ENCODE data around the gene SERINC2. TPM values are rescaled to one million over a fixed set of nuclear protein-coding genes. Genes with fewer than 3 reads are reported as not detected.

SERINC2 gene
- total and polyA plus RNA-seq, 4 experiments from 2014 or later = 0.11 to 0.18 (median 0.15) TPM; not detected in 1

DNA sequence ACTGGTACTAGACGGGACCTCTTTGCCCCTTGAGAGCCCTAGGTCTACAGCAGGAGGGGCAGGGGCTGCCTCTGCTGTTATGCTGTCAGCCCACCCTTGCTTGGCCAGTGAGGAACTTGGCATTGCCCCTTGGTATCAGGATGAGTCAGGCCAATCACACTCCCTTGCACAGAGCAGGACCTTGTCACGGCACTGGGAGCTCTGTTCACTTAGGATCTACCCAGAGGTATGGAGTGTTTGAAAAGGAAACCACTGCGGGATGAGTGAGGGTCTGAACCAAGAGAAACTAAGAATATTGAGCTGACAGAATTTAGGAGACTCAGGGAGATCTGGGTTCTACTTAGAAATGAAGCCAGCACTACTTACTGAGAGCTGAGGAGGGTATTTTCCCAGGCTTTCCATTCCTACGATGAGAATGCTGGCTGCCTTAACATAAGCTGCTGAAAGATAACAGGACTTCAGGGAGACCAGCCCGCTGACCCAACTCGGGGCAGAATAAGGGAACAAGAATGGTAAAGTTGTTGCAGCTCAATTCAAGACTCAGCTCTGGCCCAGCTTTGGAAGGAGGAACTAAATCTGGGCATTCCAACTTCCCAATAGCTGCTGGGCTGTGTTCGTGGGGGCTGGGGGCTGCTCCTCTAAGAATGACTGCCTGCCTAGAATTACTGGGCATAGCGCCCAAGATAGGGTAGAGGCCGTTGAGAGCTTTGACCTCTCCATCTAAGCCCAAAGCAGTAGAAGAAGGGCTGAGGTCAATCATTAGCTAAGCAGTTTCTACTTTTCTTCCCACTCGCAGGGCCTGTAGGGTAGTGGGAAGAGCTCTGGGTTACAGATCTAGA lies 41.7 kb upstream of the SERINC2 start:
- no peaks in the 10 kb centered on the region for H3K9me3 Mint-ChIP-seq
- peaks cover 4% of the 10 kb centered on the region for H3K36me3 ChIP-seq (ENCODE audit: insufficient read depth, low read length)
- H3K36me3 Mint-ChIP-seq = peaks cover 6 to 8% of the 10 kb centered on the region in 2 donors
- peaks cover 0 to 2% of the 10 kb centered on the region in 2 donors for H3K27me3 Mint-ChIP-seq
- POLR2A ChIA-PET (ENCODE audit: partially characterized antibody) = interaction anchor here (0.9 kb wide), 1 partner anchor 9 kb away, joined by 3 read pairs; no protein-coding TSS in a partner anchor
- no peak overlapping the region for H3K4me3 ChIP-seq (ENCODE audit: low read length in 2 of 2)
- peaks cover 8% of the 10 kb centered on the region for H3K4me1 ChIP-seq (ENCODE audit: insufficient read depth, low read length)
- H3K4me1 Mint-ChIP-seq = peaks cover 8 to 18% (median 12%) of the 10 kb centered on the region in 4 donors
- no peak overlapping the region for H3K27ac ChIP-seq (ENCODE audit: low read depth, low read length)
- H3K27ac Mint-ChIP-seq = peak overlapping the region in 1 of 7 donors; percentile 46
- no peak for DNase-seq
- H3K9me3 ChIP-seq (ENCODE audit: control insufficient read depth in 1 of 2, low read length in 2 of 2) = no peaks in the 10 kb centered on the region
- CTCF ChIA-PET (ENCODE audit: partially characterized antibody) = interaction anchor here (2.9 kb wide), 1 partner anchor 23 kb away, joined by 9 read pairs; no protein-coding TSS in a partner anchor
- no peak overlapping the region for H3K4me3 Mint-ChIP-seq
- intact Hi-C loops (cut with micrococcal nuclease) = no loop called here
- no peaks in the 10 kb centered on the region for H3K27me3 ChIP-seq (ENCODE audit: insufficient read depth, low read length)

DNA sequence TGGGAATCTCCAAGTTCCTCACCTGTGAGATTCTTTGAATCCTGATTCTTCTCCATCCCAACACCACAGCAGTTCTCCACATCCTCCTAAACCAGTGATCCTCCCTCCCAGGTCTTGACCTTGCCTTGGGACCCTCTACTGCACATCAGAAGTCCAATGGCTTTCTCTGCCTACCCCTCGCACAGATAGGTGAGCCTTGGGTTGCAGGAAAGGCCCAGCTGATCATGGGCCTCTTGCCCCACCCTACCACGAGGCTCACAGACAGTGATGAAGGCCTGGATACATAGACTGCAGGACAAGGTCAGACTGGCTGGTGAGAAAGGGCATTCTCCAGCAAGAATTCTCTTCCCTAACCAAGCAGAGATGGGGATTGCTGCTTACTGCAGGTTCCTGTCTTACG lies 41.0 kb upstream of the SERINC2 start:
- Histone ChIP-seq H3K4me1 (ENCODE audit: insufficient read depth, low read length) (peaks cover 8% of the 10 kb centered on the region), H3K27me3 (ENCODE audit: insufficient read depth, low read length) (no peaks in the 10 kb centered on the region), H3K36me3 (ENCODE audit: insufficient read depth, low read length) (no peaks in the 10 kb centered on the region), H3K27ac (ENCODE audit: low read depth, low read length) (no peak overlapping the region), H3K4me3 (ENCODE audit: low read length in 2 of 2) (no peak overlapping the region), H3K9me3 (ENCODE audit: control insufficient read depth in 1 of 2, low read length in 2 of 2) (no peaks in the 10 kb centered on the region)
- Mint-ChIP-seq H3K4me1 (peaks cover 8 to 18% (median 13%) of the 10 kb centered on the region in 4 donors), H3K9me3 (no peaks in the 10 kb centered on the region), H3K36me3 (peaks cover 5 to 6% of the 10 kb centered on the region in 2 donors), H3K27ac (no peak overlapping the region), H3K4me3 (peak overlapping the region in 1 of 8 donors; percentile 84), H3K27me3 (peaks cover 0 to 2% of the 10 kb centered on the region in 2 donors)
- POLR2A ChIA-PET (ENCODE audit: partially characterized antibody) = interaction anchor here (0.9 kb wide), 1 partner anchor 10 kb away, joined by 3 read pairs; no protein-coding TSS in a partner anchor
- CTCF ChIA-PET (ENCODE audit: partially characterized antibody) = interaction anchor here (2.9 kb wide), 1 partner anchor 22 kb away, joined by 9 read pairs; no protein-coding TSS in a partner anchor
- intact Hi-C loops (cut with micrococcal nuclease) = no loop called here
- DNase-seq = no peak

DNA sequence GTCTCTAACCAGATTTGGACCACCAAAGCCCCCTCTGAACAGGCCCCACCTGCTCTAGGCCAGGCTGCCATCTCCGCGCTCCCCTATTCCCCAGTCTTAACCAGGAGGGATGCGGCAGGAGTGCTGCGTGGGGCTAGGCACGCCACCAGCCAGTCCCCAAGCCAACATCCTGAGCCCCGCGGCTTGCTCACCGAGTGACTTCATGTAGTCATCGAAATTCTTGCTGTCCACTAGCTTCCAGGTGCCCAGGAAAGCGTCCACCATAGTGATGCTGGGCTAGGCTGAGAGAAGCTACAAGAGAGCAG lies 40.3 kb upstream of the SERINC2 start:
- no peaks in the 10 kb centered on the region for H3K9me3 Mint-ChIP-seq
- peaks cover 0 to 6% of the 10 kb centered on the region in 2 donors for H3K36me3 Mint-ChIP-seq
- intact Hi-C loops (cut with micrococcal nuclease) = no loop called here
- ChIA-PET POLR2A (ENCODE audit: partially characterized antibody) (no interaction called here), CTCF (ENCODE audit: partially characterized antibody) (interaction anchor here (0.9 to 1.3 kb wide), 3 partner anchors 23 to 48 kb away, joined by 3 to 4 read pairs (median 4); no protein-coding TSS in a partner anchor)
- Histone ChIP-seq H3K27me3 (ENCODE audit: insufficient read depth, low read length) (no peaks in the 10 kb centered on the region), H3K9me3 (ENCODE audit: control insufficient read depth in 1 of 2, low read length in 2 of 2) (no peaks in the 10 kb centered on the region), H3K4me1 (ENCODE audit: insufficient read depth, low read length) (peaks cover 8% of the 10 kb centered on the region), H3K36me3 (ENCODE audit: insufficient read depth, low read length) (no peaks in the 10 kb centered on the region), H3K27ac (ENCODE audit: low read depth, low read length) (no peak overlapping the region), H3K4me3 (ENCODE audit: low read length in 2 of 2) (no peak overlapping the region)
- peaks cover 0 to 2% of the 10 kb centered on the region in 2 donors for H3K27me3 Mint-ChIP-seq
- H3K4me3 Mint-ChIP-seq = peak overlapping the region in 4 of 8 donors; percentile 1 to 84 (median 78)
- peak overlapping the region in 2 of 7 donors; percentile 50 to 70 for H3K27ac Mint-ChIP-seq
- H3K4me1 Mint-ChIP-seq = peaks cover 8 to 18% (median 13%) of the 10 kb centered on the region in 4 donors
- no peak for DNase-seq

DNA sequence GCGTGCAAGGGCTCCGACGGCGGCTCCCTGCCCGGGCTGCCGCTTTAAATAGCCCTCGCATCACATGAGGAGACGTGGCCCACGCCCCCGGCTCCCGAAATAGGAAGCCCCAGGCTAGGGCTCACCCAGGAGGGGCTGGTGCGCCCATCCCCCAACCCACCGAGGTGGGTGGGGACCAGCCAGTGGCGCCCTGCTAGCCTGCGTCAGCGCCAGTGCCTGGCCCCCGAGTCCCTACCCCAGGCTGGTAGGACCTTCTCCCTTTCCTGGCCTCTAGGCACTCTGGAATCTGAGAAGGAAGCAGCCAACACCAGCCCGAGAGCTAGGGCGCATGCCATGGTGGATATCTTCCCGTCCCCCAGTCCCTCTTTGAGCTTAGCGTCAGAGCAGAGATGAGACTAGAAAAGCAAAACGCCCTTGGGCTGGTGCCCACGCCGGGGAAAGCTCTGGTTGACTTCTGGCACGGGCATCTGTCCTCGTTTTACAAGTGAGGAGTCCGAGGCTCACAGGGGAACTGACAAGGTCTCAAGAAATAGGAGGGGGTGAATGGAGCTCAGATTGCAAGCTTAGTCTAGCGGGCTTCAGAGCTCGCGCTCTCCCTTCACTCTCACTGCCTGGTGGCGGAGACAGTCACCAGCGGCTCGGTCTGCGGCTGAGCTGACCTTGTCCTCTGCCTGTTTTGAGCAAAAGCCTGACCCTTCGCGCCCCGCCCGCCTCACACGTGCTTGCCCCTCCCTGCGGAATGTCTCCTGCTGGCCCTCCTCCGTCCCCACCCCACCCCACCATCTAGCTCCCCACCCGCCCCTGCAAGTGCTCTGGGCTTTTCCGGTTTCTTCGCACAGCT lies 39.7 kb upstream of the SERINC2 start, which contains the start of gene FABP3:
Gene FABP3 (minus strand): TSS at position 21 of the 841 bp plus-strand sequence. CDS start 62 bp downstream, outside the sequence.
- H3K27me3 ChIP-seq (ENCODE audit: insufficient read depth, low read length) = no peaks in the 10 kb centered on the region
- peak within 1 kb of the TSS; percentile 76 to 90 (median 83) for H3K4me3 Mint-ChIP-seq
- H3K9me3 Mint-ChIP-seq = no peaks in the 10 kb centered on the region
- peaks cover 0 to 2% of the 10 kb centered on the region in 2 donors for H3K27me3 Mint-ChIP-seq
- peak within 1 kb of the TSS in 5 of 7 donors; percentile 3 to 70 (median 50) for H3K27ac Mint-ChIP-seq
- peaks cover 8 to 18% (median 13%) of the 10 kb centered on the region in 4 donors for H3K4me1 Mint-ChIP-seq
- no peak for DNase-seq
- ChIA-PET POLR2A (ENCODE audit: partially characterized antibody) (no interaction called here), CTCF (ENCODE audit: partially characterized antibody) (interaction anchor here (0.8 to 1.3 kb wide), 6 partner anchors 12 to 176 kb away, joined by 3 to 4 read pairs (median 4); no protein-coding TSS in a partner anchor)
- no peaks in the 10 kb centered on the region for H3K36me3 ChIP-seq (ENCODE audit: insufficient read depth, low read length)
- peaks cover 8% of the 10 kb centered on the region for H3K4me1 ChIP-seq (ENCODE audit: insufficient read depth, low read length)
- intact Hi-C loops (cut with micrococcal nuclease) = no loop called here
- H3K9me3 ChIP-seq (ENCODE audit: control insufficient read depth in 1 of 2, low read length in 2 of 2) = no peaks in the 10 kb centered on the region
- H3K27ac ChIP-seq (ENCODE audit: low read depth, low read length) = no peak within 1 kb of the TSS
- H3K36me3 Mint-ChIP-seq = peaks cover 0 to 1% of the 10 kb centered on the region in 2 donors
- H3K4me3 ChIP-seq (ENCODE audit: low read length in 2 of 2) = peak within 1 kb of the TSS in 1 of 2 donors; percentile 13

DNA sequence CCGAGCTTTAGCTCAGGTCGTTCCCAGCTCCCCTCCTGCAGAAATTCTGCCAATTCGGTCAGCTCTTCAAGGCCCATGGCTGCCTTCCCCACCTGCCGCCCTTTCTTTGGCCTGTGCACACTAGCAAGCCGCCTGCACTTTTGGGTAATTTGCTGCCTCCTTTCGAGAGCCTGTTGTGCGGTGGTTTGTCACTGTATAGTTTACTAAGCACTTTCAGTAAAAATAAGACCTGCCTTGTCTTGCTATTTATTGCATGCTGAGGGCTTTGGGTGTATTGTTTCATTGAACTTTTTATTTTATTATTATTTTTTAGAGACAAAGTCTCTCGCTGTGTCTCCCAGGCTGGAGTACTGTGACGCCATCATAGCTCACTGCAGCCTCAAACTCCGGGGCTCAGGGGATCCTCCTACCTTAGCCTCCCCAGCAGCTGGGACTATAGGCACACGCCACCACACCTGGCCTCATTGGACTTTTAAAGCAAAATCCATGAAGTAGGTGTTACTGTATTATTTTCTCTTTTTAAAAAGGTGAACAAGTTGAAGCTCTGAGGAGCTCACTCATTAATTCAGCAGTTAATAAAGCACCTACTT lies 39.0 kb upstream of the SERINC2 start:
- H3K4me1 ChIP-seq (ENCODE audit: insufficient read depth, low read length) = peaks cover 8% of the 10 kb centered on the region
- H3K9me3 Mint-ChIP-seq = no peaks in the 10 kb centered on the region

DNA sequence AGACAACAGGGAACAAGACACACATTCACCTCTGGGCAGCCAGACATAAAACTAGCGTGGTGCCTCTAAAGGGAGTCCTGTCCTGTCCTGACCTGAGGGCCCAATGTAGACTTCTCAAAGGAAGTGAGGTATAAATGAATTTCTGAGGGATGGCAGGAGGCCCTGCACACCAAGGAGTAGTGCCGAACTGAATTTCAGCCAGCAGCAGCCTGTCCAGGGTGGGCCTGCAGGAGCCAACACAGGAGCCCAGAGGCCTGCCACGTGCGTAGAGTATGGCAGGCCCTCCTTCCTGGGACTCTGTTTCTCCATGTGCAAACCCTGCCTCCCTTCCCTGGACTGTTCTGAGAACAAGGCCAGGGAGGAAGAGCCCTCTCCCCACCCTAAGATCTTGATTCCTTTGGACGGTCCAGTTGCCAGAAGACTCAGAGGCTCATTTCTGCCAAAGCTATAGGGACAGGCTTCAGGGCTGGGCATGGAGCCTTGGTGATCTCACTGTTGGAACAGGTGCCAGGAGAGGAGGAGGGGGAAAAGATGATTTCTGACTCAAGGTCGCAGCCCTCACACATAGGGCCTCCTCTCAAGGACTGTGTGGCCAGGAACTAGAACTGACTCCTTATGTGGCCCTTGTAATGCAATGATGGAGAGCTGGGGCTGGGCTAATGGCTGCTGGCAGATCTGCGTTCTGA lies 38.4 kb upstream of the SERINC2 start:
- Mint-ChIP-seq H3K9me3 (no peaks in the 10 kb centered on the region), H3K4me3 (no peak overlapping the region), H3K27ac (no peak overlapping the region), H3K36me3 (no peaks in the 10 kb centered on the region), H3K4me1 (peaks cover 8 to 18% (median 13%) of the 10 kb centered on the region in 4 donors), H3K27me3 (peaks cover 0 to 2% of the 10 kb centered on the region in 2 donors)
- H3K9me3 ChIP-seq (ENCODE audit: control insufficient read depth in 1 of 2, low read length in 2 of 2) = no peaks in the 10 kb centered on the region
- H3K27me3 ChIP-seq (ENCODE audit: insufficient read depth, low read length) = no peaks in the 10 kb centered on the region
- intact Hi-C loops (cut with micrococcal nuclease) = no loop called here
- DNase-seq = no peak
- no peak overlapping the region for H3K4me3 ChIP-seq (ENCODE audit: low read length in 2 of 2)
- POLR2A ChIA-PET (ENCODE audit: partially characterized antibody) = no interaction called here
- peaks cover 8% of the 10 kb centered on the region for H3K4me1 ChIP-seq (ENCODE audit: insufficient read depth, low read length)
- no peaks in the 10 kb centered on the region for H3K36me3 ChIP-seq (ENCODE audit: insufficient read depth, low read length)
- CTCF ChIA-PET (ENCODE audit: partially characterized antibody) = no interaction called here
- H3K27ac ChIP-seq (ENCODE audit: low read depth, low read length) = no peak overlapping the region

More for the DNA sequence above, 39.0 kb upstream of the SERINC2 start:
- Mint-ChIP-seq H3K36me3 (no peaks in the 10 kb centered on the region), H3K27me3 (peaks cover 0 to 2% of the 10 kb centered on the region in 2 donors), H3K4me3 (peak overlapping the region; percentile 76 to 90 (median 83)), H3K27ac (peak overlapping the region in 2 of 7 donors; percentile 33 to 62), H3K4me1 (peaks cover 8 to 18% (median 13%) of the 10 kb centered on the region in 4 donors)
- ChIA-PET POLR2A (ENCODE audit: partially characterized antibody) (no interaction called here), CTCF (ENCODE audit: partially characterized antibody) (interaction anchor here (0.8 to 1.3 kb wide), 5 partner anchors 13 to 175 kb away, joined by 3 to 4 read pairs (median 3); no protein-coding TSS in a partner anchor)
- intact Hi-C loops (cut with micrococcal nuclease) = no loop called here
- peak in 1 of 5 donors; percentile 4 for DNase-seq
- Histone ChIP-seq H3K36me3 (ENCODE audit: insufficient read depth, low read length) (no peaks in the 10 kb centered on the region), H3K4me3 (ENCODE audit: low read length in 2 of 2) (no peak overlapping the region), H3K27ac (ENCODE audit: low read depth, low read length) (no peak overlapping the region), H3K27me3 (ENCODE audit: insufficient read depth, low read length) (no peaks in the 10 kb centered on the region), H3K9me3 (ENCODE audit: control insufficient read depth in 1 of 2, low read length in 2 of 2) (no peaks in the 10 kb centered on the region)

Measured in CD4-positive, alpha-beta memory T cell (primary cell).